ENCODE results near the gene B4GALNT1. TPM values are rescaled to one million over a fixed set of nuclear protein-coding genes. Genes with fewer than 3 reads are reported as not detected.

The B4GALNT1 gene
- total RNA-seq, 1 experiment from 2014 or later, result 31.3 TPM

DNA sequence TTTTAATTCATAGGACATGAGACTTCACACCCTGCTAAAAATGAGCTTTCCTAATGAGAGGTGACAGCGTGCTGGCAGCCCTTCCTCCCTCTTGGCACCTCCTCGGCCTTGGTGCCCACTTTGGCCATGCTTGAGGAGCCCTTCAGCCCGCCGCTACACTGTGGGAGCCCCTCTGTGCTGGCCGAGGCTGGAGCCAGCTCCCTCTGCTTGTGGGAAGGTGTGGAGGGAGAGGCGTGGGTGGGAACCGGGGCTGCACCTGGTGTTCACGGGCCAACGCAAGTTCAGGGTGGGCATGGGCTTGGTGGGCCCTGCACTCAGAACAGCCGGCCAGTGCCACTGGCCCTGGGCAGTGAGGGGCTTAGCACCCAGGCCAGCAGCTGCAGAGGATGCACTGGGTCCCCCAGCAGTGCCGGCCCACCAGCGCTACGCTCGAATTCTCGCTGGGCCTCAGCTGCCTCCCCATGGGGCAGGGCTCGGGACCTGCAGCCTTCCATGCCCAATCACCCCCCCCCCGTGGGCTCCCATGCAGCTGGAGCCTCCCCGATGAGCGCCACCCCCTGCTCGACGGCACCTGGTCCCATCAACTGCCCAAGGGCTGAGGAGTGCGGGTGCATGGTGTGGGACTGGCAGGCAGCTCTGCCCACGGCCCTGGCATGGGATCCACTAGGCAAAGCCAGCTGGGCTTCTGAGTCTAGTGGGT, 22.7 kb upstream of the B4GALNT1 start:
- DNase-seq (ENCODE audit: low read depth, low spot score), result no peak
- ATAC-seq, result no peak
- intact Hi-C loops (cut with micrococcal nuclease), result no loop called here
- H3K79me2 ChIP-seq (ENCODE audit: insufficient read depth, low read length), result no peaks in the 10 kb centered on the region
- H3K9ac ChIP-seq (ENCODE audit: low read length), result no peak overlapping the region
- no peaks in the 10 kb centered on the region for H4K20me1 ChIP-seq (ENCODE audit: insufficient read depth)
- no peak overlapping the region for H3K27ac ChIP-seq (ENCODE audit: low read depth, low read length)
- TF ChIP-seq CBX3 (IDR thresholded peaks at IDR 0.05; ENCODE audit: low read depth), result no peak
- TF ChIP-seq, protein P1, sequence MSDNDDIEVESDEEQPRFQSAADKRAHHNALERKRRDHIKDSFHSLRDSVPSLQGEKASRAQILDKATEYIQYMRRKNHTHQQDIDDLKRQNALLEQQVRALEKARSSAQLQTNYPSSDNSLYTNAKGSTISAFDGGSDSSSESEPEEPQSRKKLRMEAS (IDR thresholded peaks at IDR 0.05), result no peak
- no peak for TF ChIP-seq POLR2A (IDR thresholded peaks at IDR 0.05; ENCODE audit: borderline replicate concordance, extremely low read depth, insufficient read depth, insufficient read length)
- TF ChIP-seq JUND (IDR thresholded peaks at IDR 0.05), result no peak
- no peak for TF ChIP-seq SIN3A (IDR thresholded peaks at IDR 0.05; ENCODE audit: low read depth)
- TF ChIP-seq ZFX (IDR thresholded peaks at IDR 0.05), result no peak
- TF ChIP-seq EZH2phosphoT487 (IDR thresholded peaks at IDR 0.05; ENCODE audit: borderline replicate concordance), result no peak
- no peak for TF ChIP-seq ELF1 (IDR thresholded peaks at IDR 0.05; ENCODE audit: borderline replicate concordance, low read depth)
- TF ChIP-seq YY1 (IDR thresholded peaks at IDR 0.05; ENCODE audit: extremely low read depth, insufficient replicate concordance, low read depth, low read length), result no peak
- TF ChIP-seq, protein P2, sequence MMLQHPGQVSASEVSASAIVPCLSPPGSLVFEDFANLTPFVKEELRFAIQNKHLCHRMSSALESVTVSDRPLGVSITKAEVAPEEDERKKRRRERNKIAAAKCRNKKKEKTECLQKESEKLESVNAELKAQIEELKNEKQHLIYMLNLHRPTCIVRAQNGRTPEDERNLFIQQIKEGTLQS (IDR thresholded peaks at IDR 0.05), result no peak
- TF ChIP-seq CEBPB (IDR thresholded peaks at IDR 0.05; ENCODE audit: low read depth), result no peak
- no peak for TF ChIP-seq FOSL1 (IDR thresholded peaks at IDR 0.05; ENCODE audit: low read depth)
- TF ChIP-seq SRF (IDR thresholded peaks at IDR 0.05; ENCODE audit: low read depth), result no peak
- no peak for TF ChIP-seq POLR2AphosphoS5 (IDR thresholded peaks at IDR 0.05; ENCODE audit: low read depth, low read length)
- TF ChIP-seq, protein P3, sequence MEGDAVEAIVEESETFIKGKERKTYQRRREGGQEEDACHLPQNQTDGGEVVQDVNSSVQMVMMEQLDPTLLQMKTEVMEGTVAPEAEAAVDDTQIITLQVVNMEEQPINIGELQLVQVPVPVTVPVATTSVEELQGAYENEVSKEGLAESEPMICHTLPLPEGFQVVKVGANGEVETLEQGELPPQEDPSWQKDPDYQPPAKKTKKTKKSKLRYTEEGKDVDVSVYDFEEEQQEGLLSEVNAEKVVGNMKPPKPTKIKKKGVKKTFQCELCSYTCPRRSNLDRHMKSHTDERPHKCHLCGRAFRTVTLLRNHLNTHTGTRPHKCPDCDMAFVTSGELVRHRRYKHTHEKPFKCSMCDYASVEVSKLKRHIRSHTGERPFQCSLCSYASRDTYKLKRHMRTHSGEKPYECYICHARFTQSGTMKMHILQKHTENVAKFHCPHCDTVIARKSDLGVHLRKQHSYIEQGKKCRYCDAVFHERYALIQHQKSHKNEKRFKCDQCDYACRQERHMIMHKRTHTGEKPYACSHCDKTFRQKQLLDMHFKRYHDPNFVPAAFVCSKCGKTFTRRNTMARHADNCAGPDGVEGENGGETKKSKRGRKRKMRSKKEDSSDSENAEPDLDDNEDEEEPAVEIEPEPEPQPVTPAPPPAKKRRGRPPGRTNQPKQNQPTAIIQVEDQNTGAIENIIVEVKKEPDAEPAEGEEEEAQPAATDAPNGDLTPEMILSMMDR (IDR thresholded peaks at IDR 0.05 in 2 of 3, conservative IDR thresholded peaks at IDR 0.05 in 1 of 3; ENCODE audit: borderline replicate concordance in 1 of 3, insufficient read depth in 1 of 3, low read depth in 2 of 3, low read length in 2 of 3), result no peak
- no peak for TF ChIP-seq SP1 (IDR thresholded peaks at IDR 0.05; ENCODE audit: low read depth)
- TF ChIP-seq EGR1 (IDR thresholded peaks at IDR 0.05; ENCODE audit: low read depth), result no peak
- TF ChIP-seq EZH2 (IDR thresholded peaks at IDR 0.05), result no peak
- TF ChIP-seq, protein P4, sequence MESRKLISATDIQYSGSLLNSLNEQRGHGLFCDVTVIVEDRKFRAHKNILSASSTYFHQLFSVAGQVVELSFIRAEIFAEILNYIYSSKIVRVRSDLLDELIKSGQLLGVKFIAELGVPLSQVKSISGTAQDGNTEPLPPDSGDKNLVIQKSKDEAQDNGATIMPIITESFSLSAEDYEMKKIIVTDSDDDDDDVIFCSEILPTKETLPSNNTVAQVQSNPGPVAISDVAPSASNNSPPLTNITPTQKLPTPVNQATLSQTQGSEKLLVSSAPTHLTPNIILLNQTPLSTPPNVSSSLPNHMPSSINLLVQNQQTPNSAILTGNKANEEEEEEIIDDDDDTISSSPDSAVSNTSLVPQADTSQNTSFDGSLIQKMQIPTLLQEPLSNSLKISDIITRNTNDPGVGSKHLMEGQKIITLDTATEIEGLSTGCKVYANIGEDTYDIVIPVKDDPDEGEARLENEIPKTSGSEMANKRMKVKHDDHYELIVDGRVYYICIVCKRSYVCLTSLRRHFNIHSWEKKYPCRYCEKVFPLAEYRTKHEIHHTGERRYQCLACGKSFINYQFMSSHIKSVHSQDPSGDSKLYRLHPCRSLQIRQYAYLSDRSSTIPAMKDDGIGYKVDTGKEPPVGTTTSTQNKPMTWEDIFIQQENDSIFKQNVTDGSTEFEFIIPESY (IDR thresholded peaks at IDR 0.05; ENCODE audit: extremely low read depth, insufficient replicate concordance, low read length), result no peak
- TF ChIP-seq, protein P5, sequence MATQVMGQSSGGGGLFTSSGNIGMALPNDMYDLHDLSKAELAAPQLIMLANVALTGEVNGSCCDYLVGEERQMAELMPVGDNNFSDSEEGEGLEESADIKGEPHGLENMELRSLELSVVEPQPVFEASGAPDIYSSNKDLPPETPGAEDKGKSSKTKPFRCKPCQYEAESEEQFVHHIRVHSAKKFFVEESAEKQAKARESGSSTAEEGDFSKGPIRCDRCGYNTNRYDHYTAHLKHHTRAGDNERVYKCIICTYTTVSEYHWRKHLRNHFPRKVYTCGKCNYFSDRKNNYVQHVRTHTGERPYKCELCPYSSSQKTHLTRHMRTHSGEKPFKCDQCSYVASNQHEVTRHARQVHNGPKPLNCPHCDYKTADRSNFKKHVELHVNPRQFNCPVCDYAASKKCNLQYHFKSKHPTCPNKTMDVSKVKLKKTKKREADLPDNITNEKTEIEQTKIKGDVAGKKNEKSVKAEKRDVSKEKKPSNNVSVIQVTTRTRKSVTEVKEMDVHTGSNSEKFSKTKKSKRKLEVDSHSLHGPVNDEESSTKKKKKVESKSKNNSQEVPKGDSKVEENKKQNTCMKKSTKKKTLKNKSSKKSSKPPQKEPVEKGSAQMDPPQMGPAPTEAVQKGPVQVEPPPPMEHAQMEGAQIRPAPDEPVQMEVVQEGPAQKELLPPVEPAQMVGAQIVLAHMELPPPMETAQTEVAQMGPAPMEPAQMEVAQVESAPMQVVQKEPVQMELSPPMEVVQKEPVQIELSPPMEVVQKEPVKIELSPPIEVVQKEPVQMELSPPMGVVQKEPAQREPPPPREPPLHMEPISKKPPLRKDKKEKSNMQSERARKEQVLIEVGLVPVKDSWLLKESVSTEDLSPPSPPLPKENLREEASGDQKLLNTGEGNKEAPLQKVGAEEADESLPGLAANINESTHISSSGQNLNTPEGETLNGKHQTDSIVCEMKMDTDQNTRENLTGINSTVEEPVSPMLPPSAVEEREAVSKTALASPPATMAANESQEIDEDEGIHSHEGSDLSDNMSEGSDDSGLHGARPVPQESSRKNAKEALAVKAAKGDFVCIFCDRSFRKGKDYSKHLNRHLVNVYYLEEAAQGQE (IDR thresholded peaks at IDR 0.05; ENCODE audit: low read depth), result no peak
- CTCF ChIA-PET, result no interaction called here
- H3K36me3 ChIP-seq (ENCODE audit: control insufficient read depth in 1 of 2, insufficient read depth in 2 of 2, low read length in 2 of 2), result no peaks in the 10 kb centered on the region
- no peaks in the 10 kb centered on the region for H3K9me3 ChIP-seq (ENCODE audit: control insufficient read depth in 1 of 2, insufficient read depth in 1 of 2, low read depth in 1 of 2, low read length in 2 of 2)
- RAD21 ChIA-PET (ENCODE audit: low non-redundant PET in 1 of 2, low total read pairs in 2 of 2, uncharacterized antibody in 2 of 2, unreplicated experiment in 2 of 2), result no interaction called here
- H3K9me2 ChIP-seq (ENCODE audit: insufficient read depth), result no peaks in the 10 kb centered on the region
- no peaks in the 10 kb centered on the region for H3K27me3 ChIP-seq (ENCODE audit: insufficient read depth, low read length)
- H3K4me2 ChIP-seq (ENCODE audit: low read length), result no peak overlapping the region
- H3K4me3 ChIP-seq (replicated peaks in 1 of 2; ENCODE audit: low read depth in 1 of 2, low read length in 2 of 2), result no peak overlapping the region
- H2AFZ ChIP-seq (ENCODE audit: low read depth, low read length, poor library complexity, severe bottlenecking), result no peak overlapping the region
- no TSS peak for BruUV-seq (replicated peaks)
- POLR2A ChIA-PET, result no interaction called here
- no peaks in the 10 kb centered on the region for H3K4me1 ChIP-seq (ENCODE audit: control insufficient read depth in 1 of 2, insufficient read depth in 2 of 2, low read length in 2 of 2)

Data from HCT116 (cell line).